ENCODE results near the gene CTSL. TPM values are rescaled to one million over a fixed set of nuclear protein-coding genes. Genes with fewer than 3 reads are reported as not detected.

CTSL gene
- total and polyA plus RNA-seq, 5 experiments from 2014 or later, result 0.87 to 27.5 (median 17.3) TPM; not detected in 1

Other genes with a start within 250 kb of the CTSL start
- 1 to 10 TPM in 1 of 2 experiments, under 1 TPM in 1; 0.55 to 1.9 TPM for gene DAPK1, start 228.3 kb upstream of the CTSL start, total RNA-seq
- gene DAPK1, start 228.3 kb upstream of the CTSL start, polyA plus RNA-seq, result under 1 TPM in 1 of 3 donors, not detected in 2; 0.55 TPM
- not detected for gene SPATA31E1, start 156.8 kb downstream of the CTSL start, total RNA-seq
- gene SPATA31E1, start 156.8 kb downstream of the CTSL start, polyA plus RNA-seq, result not detected
- gene SPATA31C1, start 191.8 kb downstream of the CTSL start, total RNA-seq, result not detected
- gene SPATA31C1, start 191.8 kb downstream of the CTSL start, polyA plus RNA-seq, result not detected
- gene CDK20, start 248.4 kb downstream of the CTSL start, total RNA-seq, result 10 to 100 TPM in 1 of 2 experiments, 1 to 10 TPM in 1; 9.0 to 11.7 TPM
- gene CDK20, start 248.4 kb downstream of the CTSL start, polyA plus RNA-seq, result 1 to 10 TPM; 4.3 to 6.0 (median 5.9) TPM